ENCODE measurements around the gene SFXN5.

SFXN5 gene

GRCh38 chr2:72953976-72954375 lies 117.5 kb downstream of the SFXN5 start:
- no peak for DNase-seq (ENCODE audit: low read depth)
- TF ChIP-seq, protein P1, sequence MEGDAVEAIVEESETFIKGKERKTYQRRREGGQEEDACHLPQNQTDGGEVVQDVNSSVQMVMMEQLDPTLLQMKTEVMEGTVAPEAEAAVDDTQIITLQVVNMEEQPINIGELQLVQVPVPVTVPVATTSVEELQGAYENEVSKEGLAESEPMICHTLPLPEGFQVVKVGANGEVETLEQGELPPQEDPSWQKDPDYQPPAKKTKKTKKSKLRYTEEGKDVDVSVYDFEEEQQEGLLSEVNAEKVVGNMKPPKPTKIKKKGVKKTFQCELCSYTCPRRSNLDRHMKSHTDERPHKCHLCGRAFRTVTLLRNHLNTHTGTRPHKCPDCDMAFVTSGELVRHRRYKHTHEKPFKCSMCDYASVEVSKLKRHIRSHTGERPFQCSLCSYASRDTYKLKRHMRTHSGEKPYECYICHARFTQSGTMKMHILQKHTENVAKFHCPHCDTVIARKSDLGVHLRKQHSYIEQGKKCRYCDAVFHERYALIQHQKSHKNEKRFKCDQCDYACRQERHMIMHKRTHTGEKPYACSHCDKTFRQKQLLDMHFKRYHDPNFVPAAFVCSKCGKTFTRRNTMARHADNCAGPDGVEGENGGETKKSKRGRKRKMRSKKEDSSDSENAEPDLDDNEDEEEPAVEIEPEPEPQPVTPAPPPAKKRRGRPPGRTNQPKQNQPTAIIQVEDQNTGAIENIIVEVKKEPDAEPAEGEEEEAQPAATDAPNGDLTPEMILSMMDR (IDR thresholded peaks at IDR 0.05; ENCODE audit: low read depth, low read length, missing control alignments): no peak
- H3K4me3 ChIP-seq (ENCODE audit: low read depth, low read length): no peak overlapping the region

- TF ChIP-seq, protein P1 (IDR thresholded peaks at IDR 0.05; ENCODE audit: low read depth, low read length, missing control alignments): no peak
- DNase-seq (ENCODE audit: low read depth): no peak
- no peak overlapping the region for H3K4me3 ChIP-seq (ENCODE audit: low read depth, low read length)
These were observed 118.0 kb downstream of the SFXN5 start for GRCh38 chr2:72953528-72953927.

GRCh38 chr2:72952961-72953360 lies 118.6 kb downstream of the SFXN5 start:
- TF ChIP-seq, protein P1 (IDR thresholded peaks at IDR 0.05; ENCODE audit: low read depth, low read length, missing control alignments): no peak
- no peak overlapping the region for H3K4me3 ChIP-seq (ENCODE audit: low read depth, low read length)
- DNase-seq (ENCODE audit: low read depth): no peak

- TF ChIP-seq, protein P1 (IDR thresholded peaks at IDR 0.05; ENCODE audit: low read depth, low read length, missing control alignments): no peak
- no peak overlapping the region for H3K4me3 ChIP-seq (ENCODE audit: low read depth, low read length)
- no peak for DNase-seq (ENCODE audit: low read depth)
These were observed 119.2 kb downstream of the SFXN5 start for GRCh38 chr2:72952110-72952823.

DNA sequence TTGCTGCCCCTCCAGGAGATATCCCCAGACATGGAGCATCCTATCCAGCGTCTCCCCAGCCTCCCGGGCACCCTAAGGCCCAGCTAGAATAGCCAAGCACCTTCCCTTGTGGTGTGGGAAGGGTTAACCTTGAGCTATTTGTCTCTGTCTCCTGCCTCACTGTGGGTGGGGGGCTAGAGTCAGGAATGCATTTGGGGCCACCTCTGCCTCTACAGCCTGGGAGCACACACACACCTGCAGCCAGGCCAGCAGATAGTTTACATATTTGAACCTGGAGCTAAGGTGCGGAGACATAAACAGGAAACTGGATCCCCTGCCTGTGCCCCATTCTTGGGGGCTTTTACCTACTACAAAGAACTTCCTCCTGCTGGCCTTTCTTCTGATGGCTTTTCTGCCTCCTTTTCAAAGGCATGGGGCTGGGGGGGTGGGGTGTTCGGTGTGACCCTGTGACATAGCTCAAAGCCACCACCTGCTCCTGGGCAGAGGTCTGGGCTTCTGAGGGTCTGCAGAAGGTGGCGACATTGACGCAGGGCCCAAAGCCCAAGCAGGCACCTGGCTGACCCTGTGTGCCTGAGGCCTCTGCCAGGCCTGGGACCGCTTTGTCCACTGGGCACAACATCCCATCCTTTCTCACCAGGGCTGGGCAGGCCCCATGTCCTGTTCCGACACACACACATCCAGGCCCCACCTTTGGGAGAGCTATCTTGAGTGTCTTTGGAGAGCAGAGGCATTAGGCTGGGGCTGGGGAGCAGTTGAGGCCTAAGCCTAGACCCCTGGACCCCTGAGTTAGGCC lies 120.0 kb downstream of the SFXN5 start:
- no peak overlapping the region for H3K4me3 ChIP-seq (ENCODE audit: low read depth, low read length)
- TF ChIP-seq, protein P1 (IDR thresholded peaks at IDR 0.05; ENCODE audit: low read depth, low read length, missing control alignments): no peak
- no peak for DNase-seq (ENCODE audit: low read depth)

DNA sequence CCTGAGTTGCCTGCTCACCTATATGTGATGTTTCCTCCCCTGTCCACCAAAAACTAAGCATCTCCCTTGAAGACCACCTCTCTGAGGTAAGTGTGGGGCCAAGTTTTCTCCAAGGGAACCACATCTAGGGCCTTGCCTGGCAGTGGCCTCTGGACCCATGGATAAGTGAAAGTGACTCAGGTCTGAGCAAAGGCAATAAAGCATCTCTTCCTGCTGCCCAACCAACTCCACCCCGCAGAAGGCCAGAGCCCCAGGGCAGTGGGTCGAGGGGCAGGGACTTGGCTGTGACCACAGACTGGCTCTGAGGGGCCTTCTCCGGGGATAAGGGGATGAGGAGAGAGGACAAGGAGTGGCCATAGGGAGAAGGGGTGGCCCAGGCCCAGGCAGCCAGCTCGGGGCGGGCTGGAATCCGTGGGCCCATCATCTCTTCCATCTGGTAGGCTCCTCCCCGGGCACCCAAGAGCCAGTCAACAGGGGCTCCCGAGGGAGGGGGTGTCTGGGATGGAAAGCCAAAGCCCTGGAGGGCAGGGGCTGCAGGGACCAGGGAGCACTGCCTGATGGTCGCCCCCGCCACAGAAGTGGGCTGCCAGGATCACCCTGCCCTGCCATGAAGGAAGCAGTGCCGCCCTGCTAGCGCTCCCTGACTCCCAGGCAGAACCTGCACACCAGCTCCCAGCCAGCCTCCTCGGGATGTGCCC lies 120.8 kb downstream of the SFXN5 start:
- TF ChIP-seq, protein P1 (IDR thresholded peaks at IDR 0.05; ENCODE audit: low read depth, low read length, missing control alignments): no peak
- DNase-seq (ENCODE audit: low read depth): no peak
- H3K4me3 ChIP-seq (ENCODE audit: low read depth, low read length): no peak overlapping the region

Data from GM12864 (cell line).